Lower leg skin (tissue), 4 donors: ENCODE results near the gene AMER1. TPM values are rescaled to one million over a fixed set of nuclear protein-coding genes. Genes with fewer than 3 reads are reported as not detected.
A peak's percentile ranks its signal among the peaks of the same experiment; 100 is the strongest.

Source experiments
- DNase-seq, 2 donors: peaks; one replicate each; pipeline ENCODE4 v3.0.0-alpha.2; 2019; ENCODE audit warnings: low spot score in 2 of 2
- H3K4me3 ChIP-seq: fragments of 200-600 bp; sonication (generic); 2 replicates; pipeline ENCODE4 v1.5.1; 2017; ENCODE audit warnings: mild to moderate bottlenecking, low read depth; ENCODE audit not compliant: poor library complexity, severe bottlenecking
- POLR2A ChIP-seq, 2 donors: fragments of 450-650 bp; IDR thresholded peaks; one replicate each; pipeline ENCODE4 v1.6.1; 2016 to 2017; ENCODE audit warnings: antibody characterized with exemption in 2 of 2, mild to moderate bottlenecking in 1 of 2, moderate library complexity in 1 of 2
- WGBS, 2 donors: methylation state at CpG; one replicate each; pipeline ENCODE4 v1.1.5; 2018; 5-methylcytosine and 5-hydroxymethylcytosine counted together
- intact Hi-C: fragments of 100-400 bp; cut with DNase I; formaldehyde crosslinking; loops from one replicate; pipeline ENCODE4 v1.15.0; 2023; ENCODE audit warnings: low total_unique reads
- total RNA-seq, 4 donors: library from RNA; depleted of rRNA; stranded (reverse); fragments of >200 nt; gene quantifications; one replicate each; pipeline ENCODE4 v1.1.0, GENCODE V29; 2016
- TF ChIP-seq, protein P1 (sequence below), 3 donors: fragments of 450-650 bp; IDR thresholded peaks; one replicate each; pipeline ENCODE4 v1.5.1; 2016; ENCODE audit warnings: antibody characterized with exemption in 3 of 3, mild to moderate bottlenecking in 3 of 3, moderate library complexity in 2 of 3

Gene AMER1
- total RNA-seq, 4 donors from 2014 or later, result 3.2 to 5.7 (median 4.3) TPM

DNA sequence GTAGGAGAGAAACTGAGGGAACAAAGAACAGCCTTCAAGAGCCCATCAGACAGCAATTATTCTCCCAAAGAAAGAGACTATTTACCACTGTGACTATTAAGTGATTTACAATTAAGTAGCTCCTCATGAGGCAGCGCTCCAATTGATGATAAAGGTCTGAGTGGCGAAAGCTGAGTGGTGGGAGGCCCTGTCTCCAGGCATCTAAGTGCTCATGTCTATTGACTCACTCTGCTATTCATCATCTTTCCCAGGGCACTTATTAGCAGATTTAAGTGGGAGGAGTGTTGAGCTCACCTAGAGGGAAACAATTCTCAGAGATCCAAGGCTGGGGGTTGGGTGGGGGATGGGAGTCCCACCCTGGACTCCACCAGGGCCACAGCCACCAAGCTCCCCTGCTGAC lies 23.3 kb downstream of the AMER1 start:
- TF ChIP-seq POLR2A (IDR thresholded peaks at IDR 0.05), result no peak
- TF ChIP-seq, protein P1, sequence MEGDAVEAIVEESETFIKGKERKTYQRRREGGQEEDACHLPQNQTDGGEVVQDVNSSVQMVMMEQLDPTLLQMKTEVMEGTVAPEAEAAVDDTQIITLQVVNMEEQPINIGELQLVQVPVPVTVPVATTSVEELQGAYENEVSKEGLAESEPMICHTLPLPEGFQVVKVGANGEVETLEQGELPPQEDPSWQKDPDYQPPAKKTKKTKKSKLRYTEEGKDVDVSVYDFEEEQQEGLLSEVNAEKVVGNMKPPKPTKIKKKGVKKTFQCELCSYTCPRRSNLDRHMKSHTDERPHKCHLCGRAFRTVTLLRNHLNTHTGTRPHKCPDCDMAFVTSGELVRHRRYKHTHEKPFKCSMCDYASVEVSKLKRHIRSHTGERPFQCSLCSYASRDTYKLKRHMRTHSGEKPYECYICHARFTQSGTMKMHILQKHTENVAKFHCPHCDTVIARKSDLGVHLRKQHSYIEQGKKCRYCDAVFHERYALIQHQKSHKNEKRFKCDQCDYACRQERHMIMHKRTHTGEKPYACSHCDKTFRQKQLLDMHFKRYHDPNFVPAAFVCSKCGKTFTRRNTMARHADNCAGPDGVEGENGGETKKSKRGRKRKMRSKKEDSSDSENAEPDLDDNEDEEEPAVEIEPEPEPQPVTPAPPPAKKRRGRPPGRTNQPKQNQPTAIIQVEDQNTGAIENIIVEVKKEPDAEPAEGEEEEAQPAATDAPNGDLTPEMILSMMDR (IDR thresholded peaks at IDR 0.05), result no peak
- intact Hi-C loops, result no loop called here
- 78 to 96% methylated on average over 2 of the region's 2 CpGs for WGBS, 2 donors
- no peak for DNase-seq
- H3K4me3 ChIP-seq, result no peak overlapping the region

DNA sequence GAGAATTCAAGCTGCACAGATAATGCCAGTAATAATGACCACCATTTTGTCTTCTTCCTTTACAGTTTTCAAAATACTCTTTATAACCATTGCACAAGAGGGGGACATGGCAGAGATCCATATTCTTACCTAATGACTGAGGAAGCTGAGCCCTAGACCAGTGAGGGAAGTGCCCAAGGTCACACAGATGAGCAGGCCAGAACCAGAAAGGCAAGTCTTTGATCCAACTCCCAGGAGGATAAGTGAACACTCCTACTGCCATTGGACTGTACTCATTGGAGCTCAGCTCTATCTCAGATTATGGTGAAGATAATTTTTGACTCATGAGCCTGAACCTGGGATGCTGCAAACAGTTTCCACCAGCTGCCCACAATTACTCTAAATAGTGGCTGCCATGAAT lies 28.6 kb downstream of the AMER1 start:
- no peak for TF ChIP-seq POLR2A (IDR thresholded peaks at IDR 0.05)
- TF ChIP-seq, protein P1 (IDR thresholded peaks at IDR 0.05), result no peak
- intact Hi-C loops, result no loop called here
- H3K4me3 ChIP-seq, result no peak overlapping the region
- DNase-seq, result no peak

- TF ChIP-seq, protein P1 (IDR thresholded peaks at IDR 0.05), result no peak
- no peak for TF ChIP-seq POLR2A (IDR thresholded peaks at IDR 0.05)
- intact Hi-C loops, result no loop called here
- no peak for DNase-seq
- no peak overlapping the region for H3K4me3 ChIP-seq
- 39 to 41% methylated on average over 1 of the region's 1 CpG for WGBS, 2 donors
Measured at GRCh38 chrX:64169988-64170387, 35.5 kb downstream of the AMER1 start.

DNA sequence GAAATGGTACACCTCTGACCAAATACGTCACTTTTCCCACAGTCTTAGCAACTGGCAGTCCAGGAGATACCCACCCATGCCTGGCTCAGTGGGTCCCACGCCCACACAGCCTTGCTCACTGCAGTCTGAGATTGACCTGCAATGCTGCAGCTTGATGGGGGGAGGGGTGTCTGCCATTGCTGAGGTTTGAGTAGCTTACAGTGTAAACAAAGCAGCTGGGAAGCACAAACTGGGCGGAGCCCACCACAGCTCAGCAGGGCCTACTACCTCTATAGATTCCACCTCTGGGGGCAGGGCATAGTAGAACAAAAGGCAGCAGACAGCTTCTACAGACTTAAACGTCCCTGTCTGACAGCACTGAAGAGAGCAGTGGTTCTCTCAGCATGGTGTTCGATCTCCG lies 52.7 kb downstream of the AMER1 start:
- 62 to 100% methylated on average over 1 to 6 of the region's 6 CpGs for WGBS, 2 donors
- TF ChIP-seq, protein P1 (IDR thresholded peaks at IDR 0.05), result no peak
- no peak for TF ChIP-seq POLR2A (IDR thresholded peaks at IDR 0.05)
- DNase-seq, result no peak
- intact Hi-C loops, result no loop called here
- H3K4me3 ChIP-seq, result no peak overlapping the region

DNA sequence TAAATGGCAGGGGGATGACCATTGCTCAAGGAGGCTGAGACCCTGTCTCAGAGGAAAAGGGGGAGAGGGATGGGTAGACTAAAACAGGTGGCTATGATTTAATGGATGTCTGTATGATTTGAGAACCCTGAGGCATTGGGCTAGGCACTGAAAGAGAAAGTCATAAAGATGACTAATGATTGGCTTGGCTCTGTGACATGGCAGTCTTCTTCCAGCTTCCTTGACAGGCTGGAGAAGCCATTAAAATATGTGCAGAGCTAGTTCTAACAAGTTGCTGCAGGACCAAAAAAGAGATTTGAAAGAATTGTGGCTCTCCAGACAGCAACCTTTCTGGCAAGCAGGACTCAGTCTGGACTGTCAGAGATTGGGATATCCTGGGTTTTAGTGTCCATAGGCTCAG lies 53.6 kb downstream of the AMER1 start:
- TF ChIP-seq POLR2A (IDR thresholded peaks at IDR 0.05), result no peak
- TF ChIP-seq, protein P1 (IDR thresholded peaks at IDR 0.05), result no peak
- intact Hi-C loops, result no loop called here
- DNase-seq, result peak in 1 of 2 donors; percentile 15
- no peak overlapping the region for H3K4me3 ChIP-seq

- no peak for DNase-seq
- H3K4me3 ChIP-seq, result no peak overlapping the region
- no peak for TF ChIP-seq POLR2A (IDR thresholded peaks at IDR 0.05)
- TF ChIP-seq, protein P1 (IDR thresholded peaks at IDR 0.05), result no peak
- WGBS, 2 donors, result 47 to 86% methylated on average over 2 of the region's 2 CpGs
- intact Hi-C loops, result no loop called here
Measured at GRCh38 chrX:64150775-64151174, 54.7 kb downstream of the AMER1 start.
